ENCODE data around the gene ROBO1.

ROBO1 gene

GRCh38 chr3:78823859-78824258 is 943.9 kb downstream of the ROBO1 start:
- DNase-seq = no peak

- DNase-seq = no peak
These were observed 944.4 kb downstream of the ROBO1 start for GRCh38 chr3:78823434-78823833.

GRCh38 chr3:78822726-78823125 is 945.1 kb downstream of the ROBO1 start:
- no peak for DNase-seq

- no peak for DNase-seq
These were observed 947.3 kb downstream of the ROBO1 start for GRCh38 chr3:78820542-78820941.

- no peak for DNase-seq
These were observed 949.4 kb downstream of the ROBO1 start for GRCh38 chr3:78818161-78818985.

GRCh38 chr3:78814893-78815562 is 952.8 kb downstream of the ROBO1 start:
- DNase-seq = no peak

- no peak for DNase-seq
These were observed 955.6 kb downstream of the ROBO1 start for GRCh38 chr3:78812166-78812565.

- no peak for DNase-seq
These were observed 957.8 kb downstream of the ROBO1 start for GRCh38 chr3:78809966-78810365.

GRCh38 chr3:78804251-78805037 is 963.4 kb downstream of the ROBO1 start:
- DNase-seq = no peak

- no peak for DNase-seq
These were observed 965.3 kb downstream of the ROBO1 start for GRCh38 chr3:78802562-78802930.

- no peak for DNase-seq
These were observed 965.8 kb downstream of the ROBO1 start for GRCh38 chr3:78801926-78802561.

GRCh38 chr3:78799681-78800080 is 968.1 kb downstream of the ROBO1 start:
- DNase-seq = no peak

- DNase-seq = no peak
These were observed 969.4 kb downstream of the ROBO1 start for GRCh38 chr3:78798266-78798832.

GRCh38 chr3:78794431-78794830 is 973.4 kb downstream of the ROBO1 start:
- DNase-seq = no peak

- no peak for DNase-seq
These were observed 975.1 kb downstream of the ROBO1 start for GRCh38 chr3:78792733-78793132.

GRCh38 chr3:78792212-78792611 is 975.6 kb downstream of the ROBO1 start:
- no peak for DNase-seq

- no peak for DNase-seq
These were observed 976.0 kb downstream of the ROBO1 start for GRCh38 chr3:78791753-78792152.

GRCh38 chr3:78788839-78789238 is 979.0 kb downstream of the ROBO1 start:
- no peak for DNase-seq

- DNase-seq = no peak
These were observed 982.8 kb downstream of the ROBO1 start for GRCh38 chr3:78785004-78785403.

GRCh38 chr3:78781351-78781750 is 986.4 kb downstream of the ROBO1 start:
- DNase-seq = no peak

GRCh38 chr3:78765671-78766485 is 1001.9 kb downstream of the ROBO1 start:
- DNase-seq = no peak

- DNase-seq = no peak
These were observed 1003.2 kb downstream of the ROBO1 start for GRCh38 chr3:78764634-78765033.

Data from activated gamma-delta T cell treated with Interleukin-2 at 50 U/mL for 16 hours (primary cell).